B cell (primary cell): ENCODE measurements around the gene PLEKHG2. TPM values are rescaled to one million over a fixed set of nuclear protein-coding genes. Genes with fewer than 3 reads are reported as not detected.

Experiments
- ATAC-seq: fragments of 200-7000 bp; cut with Tn5 transposase; one replicate; pipeline ENCODE4 v1.10.0; 2021; ENCODE audit warnings: low read depth, mild to moderate bottlenecking, moderate number of reproducible peaks, moderate library complexity
- CTCF ChIA-PET: fragments of 350-600 bp; sonication (Branson Sonifier 250); formaldehyde crosslinking; loops from one replicate; lab custom pipeline; 2021; ENCODE audit warnings: antibody characterized with exemption, inconsistent platforms; lab: Charles Lee
- POLR2A ChIA-PET: fragments of 350-600 bp; sonication (Branson Sonifier 250); formaldehyde crosslinking; loops from one replicate; lab custom pipeline; 2021; ENCODE audit warnings: antibody characterized with exemption; lab: Charles Lee
- DNase-seq: peaks from one replicate; pipeline ENCODE4 v3.0.0; 2013
- H2AFZ ChIP-seq: 2 replicates; pipeline ENCODE4 v1.6.1; 2012; ENCODE audit warnings: mild to moderate bottlenecking, low read depth, low read length; ENCODE audit not compliant: insufficient read depth, poor library complexity, severe bottlenecking
- H3K27ac ChIP-seq, 2 donors: 1 replicate in 1 of 2; 2 replicates in 1 of 2; pipeline ENCODE4 v1.5.1; 2012 to 2013; ENCODE audit warnings: low read length in 2 of 2, mild to moderate bottlenecking in 2 of 2, moderate library complexity in 1 of 2
- H3K27me3 ChIP-seq, 4 experiments: fragments of 200-600 bp in 1 of 4; sonication (generic) in 1 of 4; replicated peaks in 1 of 4; 1 replicate in 2 of 4; 2 replicates in 2 of 4; pipeline versions ENCODE4 v1.6.1 to v1.7.0; 2013 to 2016; ENCODE audit warnings: low read length in 3 of 4, mild to moderate bottlenecking in 2 of 4, mixed read lengths in 1 of 4, moderate library complexity in 1 of 4; ENCODE audit not compliant: insufficient read depth in 4 of 4, control insufficient read depth in 3 of 4; ENCODE audit errors: control extremely low read depth in 1 of 4
- H3K36me3 ChIP-seq, 2 experiments: replicated peaks in 1 of 2; 1 replicate in 1 of 2; 2 replicates in 1 of 2; pipeline versions ENCODE4 v1.6.1 to v1.7.1; 2013; ENCODE audit warnings: low read length in 1 of 2; ENCODE audit not compliant: insufficient read depth in 2 of 2, control insufficient read depth in 1 of 2; ENCODE audit errors: control extremely low read depth in 1 of 2, extremely low read depth in 1 of 2
- H3K4me1 ChIP-seq, 2 donors: fragments of 200-600 bp in 1 of 2; sonication (generic) in 1 of 2; 1 replicate in 1 of 2; 2 replicates in 1 of 2; pipeline versions ENCODE4 v1.5.1 to v1.6.1; 2013 to 2017; ENCODE audit warnings: low read length in 2 of 2; ENCODE audit not compliant: control insufficient read depth in 2 of 2, insufficient read depth in 2 of 2
- H3K4me2 ChIP-seq: replicated peaks from 2 replicates; pipeline ENCODE3; 2012; ENCODE audit warnings: mild to moderate bottlenecking, low read depth, low read length; ENCODE audit not compliant: poor library complexity, severe bottlenecking
- H3K4me3 ChIP-seq, 5 experiments: fragments of 200-600 bp in 1 of 5; sonication (generic) in 1 of 5; 1 replicate in 3 of 5; 2 replicates in 2 of 5; pipeline versions ENCODE4 v1.5.1 to v1.7.0; 2011 to 2016; ENCODE audit warnings: low read length in 4 of 5, mild to moderate bottlenecking in 4 of 5, low read depth in 2 of 5, control low read depth in 1 of 5, moderate library complexity in 1 of 5; ENCODE audit not compliant: insufficient read depth in 1 of 5; ENCODE audit errors: control extremely low read depth in 1 of 5, extremely low read depth in 1 of 5
- H3K79me2 ChIP-seq: fragments of 200-600 bp; sonication (generic); one replicate; pipeline ENCODE4 v1.6.0; 2016; ENCODE audit warnings: low read length; ENCODE audit not compliant: control insufficient read depth, insufficient read depth
- H3K9ac ChIP-seq: fragments of 200-600 bp; sonication (generic); 2 replicates; pipeline ENCODE4 v1.6.1; 2017; ENCODE audit warnings: mild to moderate bottlenecking, low read length, moderate library complexity
- H3K9me3 ChIP-seq, 3 donors: one replicate each; pipeline versions ENCODE4 v1.6.1 to v1.7.1; 2013; ENCODE audit warnings: low read length in 2 of 3; ENCODE audit not compliant: control insufficient read depth in 2 of 3, insufficient read depth in 1 of 3; ENCODE audit errors: control extremely low read depth in 1 of 3
- H4K20me1 ChIP-seq: 2 replicates; pipeline ENCODE4 v1.6.0; 2012; ENCODE audit warnings: mild to moderate bottlenecking, low read length; ENCODE audit not compliant: insufficient read depth, control insufficient read depth, poor library complexity, severe bottlenecking
- H3K27ac Mint-ChIP-seq: one replicate; pipeline ENCODE4 v1.8.0; 2021; ENCODE audit warnings: mixed read lengths
- H3K27me3 Mint-ChIP-seq: one replicate; pipeline ENCODE4 v1.8.0; 2021; ENCODE audit warnings: mixed read lengths
- H3K4me1 Mint-ChIP-seq: one replicate; pipeline ENCODE4 v1.8.0; 2021; ENCODE audit warnings: mixed read lengths
- H3K4me3 Mint-ChIP-seq: one replicate; pipeline ENCODE4 v1.8.0; 2021; ENCODE audit warnings: mixed read lengths
- H3K9me3 Mint-ChIP-seq: one replicate; pipeline ENCODE4 v1.8.0; 2022; ENCODE audit warnings: mixed read lengths; ENCODE audit not compliant: insufficient read depth
- EZH2 ChIP-seq: IDR thresholded peaks from 2 replicates; pipeline ENCODE4 v1.6.1; 2012; ENCODE audit warnings: borderline replicate concordance, low read depth, mild to moderate bottlenecking, moderate library complexity, low read length; ENCODE audit not compliant: insufficient read depth, poor library complexity, severe bottlenecking
- WGBS: methylation state at CpG from one replicate; pipeline ENCODE4 v1.1.5; 2013; ENCODE audit warnings: missing lambda C conversion rate; ENCODE audit not compliant: insufficient coverage; 5-methylcytosine and 5-hydroxymethylcytosine counted together
- intact Hi-C: fragments of 100-400 bp; cut with micrococcal nuclease; formaldehyde crosslinking; loops from one replicate; pipeline ENCODE4 v1.10.0; 2022
- polyA plus RNA-seq: library from polyadenylated mRNA; depleted of rRNA; stranded (reverse); fragments of >200 nt; gene quantifications from 2 replicates; pipeline ENCODE4 v1.2.3, GENCODE V29; 2012
- total RNA-seq, 2 donors: library from RNA; stranded (reverse); fragments of 120-200 nt in 1 of 2; gene quantifications; 1 replicate in 1 of 2; 2 replicates in 1 of 2; pipeline versions ENCODE4 v1.2.3 to v1.2.4, GENCODE V29; 2013 to 2022
- TF ChIP-seq, protein P1 (sequence below): fragments of 200-600 bp; IDR thresholded peaks from one replicate; pipeline ENCODE4 v1.8.0; 2022; ENCODE audit warnings: antibody characterized with exemption, mild to moderate bottlenecking

The PLEKHG2 gene
- total and polyA plus RNA-seq, 2 donors (not counting 1 experiment from before 2014, with no cell fraction given) = 27.0 to 167 TPM

DNA sequence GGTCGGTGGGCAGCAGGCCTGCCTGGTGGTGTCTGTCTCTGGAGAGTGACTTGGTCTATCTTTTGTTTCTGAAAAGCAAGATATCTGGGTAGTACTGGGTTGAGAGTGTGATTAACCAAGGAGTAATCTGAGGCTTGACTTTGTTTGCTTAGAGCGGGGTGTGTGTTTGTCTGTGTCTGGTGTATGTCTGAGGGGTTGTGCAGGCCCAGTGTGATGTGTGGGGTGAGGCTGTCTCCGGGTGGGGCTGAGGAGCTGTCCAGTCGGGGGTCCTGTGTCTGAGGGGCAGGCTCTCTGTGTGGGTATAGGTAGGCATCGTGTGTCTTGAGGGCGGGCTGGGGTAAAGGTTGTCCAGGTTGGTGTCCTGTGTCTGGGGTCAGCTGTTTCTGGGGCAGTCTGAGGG lies 57.1 kb downstream of the PLEKHG2 start:
- CTCF ChIA-PET = interaction anchor here (0.5 kb wide), 1 partner anchor 25 kb away, joined by 5 read pairs; no protein-coding TSS in a partner anchor
- Histone ChIP-seq H3K4me1 (no peaks in the 10 kb centered on the region), H3K9ac (no peak overlapping the region), H4K20me1 (peaks cover 62% of the 10 kb centered on the region), H3K9me3 (no peaks in the 10 kb centered on the region), H3K27ac (no peak overlapping the region), H3K79me2 (peaks cover 20% of the 10 kb centered on the region), H3K36me3 (peaks cover 12 to 98% of the 10 kb centered on the region in 2 experiments), H3K4me3 (no peak overlapping the region), H2AFZ (no peak overlapping the region), H3K27me3 (no peaks in the 10 kb centered on the region), H3K4me2 (no peak overlapping the region)
- TF ChIP-seq EZH2 = no peak
- TF ChIP-seq, protein P1, sequence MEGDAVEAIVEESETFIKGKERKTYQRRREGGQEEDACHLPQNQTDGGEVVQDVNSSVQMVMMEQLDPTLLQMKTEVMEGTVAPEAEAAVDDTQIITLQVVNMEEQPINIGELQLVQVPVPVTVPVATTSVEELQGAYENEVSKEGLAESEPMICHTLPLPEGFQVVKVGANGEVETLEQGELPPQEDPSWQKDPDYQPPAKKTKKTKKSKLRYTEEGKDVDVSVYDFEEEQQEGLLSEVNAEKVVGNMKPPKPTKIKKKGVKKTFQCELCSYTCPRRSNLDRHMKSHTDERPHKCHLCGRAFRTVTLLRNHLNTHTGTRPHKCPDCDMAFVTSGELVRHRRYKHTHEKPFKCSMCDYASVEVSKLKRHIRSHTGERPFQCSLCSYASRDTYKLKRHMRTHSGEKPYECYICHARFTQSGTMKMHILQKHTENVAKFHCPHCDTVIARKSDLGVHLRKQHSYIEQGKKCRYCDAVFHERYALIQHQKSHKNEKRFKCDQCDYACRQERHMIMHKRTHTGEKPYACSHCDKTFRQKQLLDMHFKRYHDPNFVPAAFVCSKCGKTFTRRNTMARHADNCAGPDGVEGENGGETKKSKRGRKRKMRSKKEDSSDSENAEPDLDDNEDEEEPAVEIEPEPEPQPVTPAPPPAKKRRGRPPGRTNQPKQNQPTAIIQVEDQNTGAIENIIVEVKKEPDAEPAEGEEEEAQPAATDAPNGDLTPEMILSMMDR = no peak
- no peaks in the 10 kb centered on the region for H3K27me3 Mint-ChIP-seq
- no peak for DNase-seq
- intact Hi-C loops = no loop called here
- H3K9me3 Mint-ChIP-seq = no peaks in the 10 kb centered on the region
- WGBS = 96% methylated on average over 6 of the region's 6 CpGs
- no peak overlapping the region for H3K4me3 Mint-ChIP-seq
- H3K27ac Mint-ChIP-seq = peak overlapping the region; percentile 13
- H3K4me1 Mint-ChIP-seq = peaks cover 1% of the 10 kb centered on the region
- ATAC-seq = no peak
- POLR2A ChIA-PET = no interaction called here

DNA sequence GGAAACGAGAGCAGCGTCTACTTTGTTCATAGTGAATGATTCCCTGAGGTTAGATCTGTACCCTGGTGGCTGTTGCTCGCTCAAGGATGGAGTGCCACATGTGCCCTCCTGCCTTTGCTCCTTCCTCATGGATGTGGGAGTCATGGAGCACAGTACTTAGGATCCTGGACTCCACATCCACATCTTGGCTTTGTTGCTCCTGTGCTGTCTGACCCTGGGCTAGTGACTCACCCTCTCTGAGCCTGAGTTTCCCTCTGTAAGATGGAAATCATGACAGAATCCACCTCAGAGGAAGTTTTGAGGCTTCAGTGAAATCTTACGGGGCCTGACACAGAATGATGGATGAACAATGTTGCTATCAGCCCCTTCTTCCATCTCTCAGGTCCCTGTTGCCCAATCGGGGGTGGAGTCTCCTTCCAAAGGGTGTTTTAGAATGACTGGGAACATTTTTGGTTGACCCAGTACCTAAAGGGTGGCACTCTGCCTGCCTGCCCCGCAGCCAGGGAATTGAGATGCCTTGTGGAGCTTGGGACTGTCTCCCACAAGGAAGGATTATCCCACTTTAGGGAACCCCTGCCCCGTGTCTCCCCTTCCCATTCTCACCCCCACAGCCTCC lies 58.4 kb downstream of the PLEKHG2 start:
- CTCF ChIA-PET = interaction anchor here (1.1 to 1.3 kb wide), 2 partner anchors 10 to 348 kb away, joined by 3 read pairs; no protein-coding TSS in a partner anchor
- no peaks in the 10 kb centered on the region for H3K9me3 Mint-ChIP-seq

More for the DNA sequence above, 58.4 kb downstream of the PLEKHG2 start:
- DNase-seq (no peak), ATAC-seq (no peak)
- Mint-ChIP-seq H3K4me3 (no peak overlapping the region), H3K4me1 (peaks cover 1% of the 10 kb centered on the region), H3K27me3 (no peaks in the 10 kb centered on the region), H3K27ac (no peak overlapping the region)
- POLR2A ChIA-PET = no interaction called here
- H3K9me3 ChIP-seq = no peaks in the 10 kb centered on the region
- 90% methylated on average over 2 of the region's 7 CpGs for WGBS
- H3K4me3 ChIP-seq = no peak overlapping the region
- H3K36me3 ChIP-seq = peaks cover 12 to 91% of the 10 kb centered on the region in 2 experiments
- intact Hi-C loops = no loop called here
- H3K27ac ChIP-seq = no peak overlapping the region
- TF ChIP-seq EZH2 = no peak
- TF ChIP-seq, protein P1 = no peak
- H2AFZ ChIP-seq = no peak overlapping the region
- H3K4me2 ChIP-seq = no peak overlapping the region
- peaks cover 53% of the 10 kb centered on the region for H4K20me1 ChIP-seq
- no peaks in the 10 kb centered on the region for H3K4me1 ChIP-seq
- H3K9ac ChIP-seq = no peak overlapping the region
- H3K27me3 ChIP-seq = no peaks in the 10 kb centered on the region
- H3K79me2 ChIP-seq = peaks cover 14% of the 10 kb centered on the region
